Measurements from ENCODE around the gene TUBB6.
A peak's percentile ranks its signal among the peaks of the same experiment; 100 is the strongest.

Gene TUBB6
- 0 to 0.53 (median 0) reads per million in 3 experiments for total RNA-seq

DNA sequence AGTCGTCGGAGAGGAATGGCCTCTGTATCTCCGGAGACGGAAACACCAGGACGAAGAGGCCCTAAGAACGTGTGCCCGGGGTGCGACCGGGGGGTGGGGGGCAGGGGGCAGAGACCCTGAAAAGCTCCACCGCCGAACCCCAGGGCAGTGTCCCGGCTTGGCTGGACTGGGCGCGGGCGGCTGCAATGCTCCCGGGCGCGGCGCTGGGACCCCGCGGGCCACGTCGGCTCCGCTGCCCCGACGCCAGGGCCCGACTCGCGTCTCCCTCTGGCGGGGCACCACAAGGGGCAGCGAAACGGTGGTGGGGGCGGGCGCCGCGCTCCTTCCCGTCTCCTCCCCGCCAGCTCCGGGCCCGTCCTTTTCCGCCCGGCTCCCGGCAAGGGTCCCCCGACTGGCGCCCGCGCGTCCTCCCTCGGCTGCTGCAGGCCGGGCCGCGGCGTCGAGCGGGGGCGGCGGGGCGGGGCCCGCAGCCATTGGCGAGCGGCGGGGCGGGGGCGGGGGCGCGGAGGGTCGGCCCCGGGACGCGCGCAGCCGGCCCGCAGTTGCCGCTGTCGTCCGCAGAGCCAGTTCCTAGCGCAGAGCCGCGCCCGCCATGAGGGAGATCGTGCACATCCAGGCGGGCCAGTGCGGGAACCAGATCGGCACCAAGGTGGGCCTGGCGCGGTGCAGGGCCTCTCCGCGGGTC is at the start of gene TUBB6:
TUBB6 (plus strand) TSS at position 541 of the 685 bp plus-strand sequence; CDS start at position 593, 52 bp downstream.
- DNase-seq = no peak

DNA sequence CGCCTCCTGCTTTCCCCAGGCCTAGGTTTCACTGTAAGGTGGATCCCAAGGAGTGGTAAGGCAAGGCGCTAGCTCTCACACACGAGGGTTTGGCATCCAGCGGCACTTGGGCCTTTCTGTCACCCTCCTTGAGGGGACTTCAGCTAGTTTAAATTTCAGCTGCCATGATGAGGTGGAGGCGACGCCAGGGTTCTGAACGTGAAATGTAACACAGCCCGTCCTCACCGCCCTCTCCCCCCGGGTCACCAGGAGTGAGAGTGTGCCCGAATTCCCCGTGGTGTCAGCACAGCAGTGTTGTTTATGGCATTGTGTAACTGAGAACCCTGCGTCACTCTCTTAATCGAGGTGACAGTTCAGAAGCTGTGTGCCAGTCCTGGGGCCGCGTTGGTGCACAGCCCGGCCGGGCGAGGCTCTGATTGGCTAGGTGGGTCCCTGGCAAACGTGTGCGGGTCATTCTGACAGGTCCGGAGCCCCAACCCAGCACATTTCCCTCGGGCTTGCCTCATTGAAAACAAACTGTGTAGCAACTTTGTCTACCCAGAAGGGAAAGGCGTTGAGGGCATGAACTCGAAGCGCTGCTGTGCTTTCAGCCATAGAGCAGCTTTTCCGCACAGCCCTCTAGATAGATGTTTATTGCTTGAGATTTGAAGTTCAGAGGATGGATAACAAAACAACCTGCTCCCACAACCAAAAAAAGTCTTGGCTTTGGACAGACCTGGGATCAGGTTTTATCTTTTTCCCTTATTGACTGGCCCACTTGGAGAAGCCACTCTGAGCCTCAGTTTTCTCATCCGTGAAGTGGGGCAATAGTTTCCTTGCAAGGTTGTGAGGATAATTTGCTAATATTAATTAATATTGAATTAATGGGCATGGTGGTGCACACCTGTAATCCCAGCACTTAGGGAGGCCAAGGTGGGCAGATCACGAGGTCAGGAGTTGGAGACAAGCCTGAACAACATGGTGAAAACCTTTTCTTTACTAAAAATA is 49.0 kb upstream of the TUBB6 start:
- no peak for DNase-seq

DNA sequence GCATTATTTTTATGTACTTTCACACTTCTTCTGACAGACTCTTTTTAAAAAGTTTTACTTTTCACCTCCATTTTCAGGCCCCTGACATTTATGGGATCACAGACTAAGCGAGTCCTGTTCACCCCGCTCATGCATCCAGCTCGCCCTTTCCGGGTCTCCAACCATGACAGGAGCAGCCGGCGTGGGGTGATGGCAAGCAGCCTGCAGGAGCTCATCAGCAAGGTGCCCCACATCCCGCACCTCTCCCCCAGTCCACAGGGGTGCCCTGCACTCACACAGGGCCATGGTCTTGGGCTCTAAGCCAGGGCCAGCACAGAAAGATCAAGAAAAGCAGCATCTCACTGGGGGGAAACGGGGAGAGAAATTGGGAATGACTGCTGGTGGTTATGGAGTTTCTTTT is 45.3 kb upstream of the TUBB6 start:
- DNase-seq = no peak

DNA sequence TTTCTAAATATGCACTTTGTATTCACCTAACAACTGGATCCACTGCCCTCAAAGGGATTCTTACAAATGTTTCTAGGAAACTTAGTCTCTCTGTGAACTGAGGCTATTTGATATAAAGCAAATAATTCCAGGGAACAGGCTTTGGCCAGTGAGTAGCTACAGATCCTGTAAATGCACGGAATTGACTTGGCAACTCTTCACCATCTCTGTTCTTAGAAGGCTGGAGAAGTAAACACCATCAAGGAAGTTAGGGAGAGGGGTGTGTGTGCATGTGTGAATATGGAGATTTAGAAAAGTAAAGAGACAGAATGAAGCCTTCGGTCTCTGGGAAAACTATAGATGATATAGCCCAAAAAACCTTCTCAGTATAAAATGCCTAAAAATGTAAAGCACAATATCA is 43.2 kb upstream of the TUBB6 start:
- no peak for DNase-seq

DNA sequence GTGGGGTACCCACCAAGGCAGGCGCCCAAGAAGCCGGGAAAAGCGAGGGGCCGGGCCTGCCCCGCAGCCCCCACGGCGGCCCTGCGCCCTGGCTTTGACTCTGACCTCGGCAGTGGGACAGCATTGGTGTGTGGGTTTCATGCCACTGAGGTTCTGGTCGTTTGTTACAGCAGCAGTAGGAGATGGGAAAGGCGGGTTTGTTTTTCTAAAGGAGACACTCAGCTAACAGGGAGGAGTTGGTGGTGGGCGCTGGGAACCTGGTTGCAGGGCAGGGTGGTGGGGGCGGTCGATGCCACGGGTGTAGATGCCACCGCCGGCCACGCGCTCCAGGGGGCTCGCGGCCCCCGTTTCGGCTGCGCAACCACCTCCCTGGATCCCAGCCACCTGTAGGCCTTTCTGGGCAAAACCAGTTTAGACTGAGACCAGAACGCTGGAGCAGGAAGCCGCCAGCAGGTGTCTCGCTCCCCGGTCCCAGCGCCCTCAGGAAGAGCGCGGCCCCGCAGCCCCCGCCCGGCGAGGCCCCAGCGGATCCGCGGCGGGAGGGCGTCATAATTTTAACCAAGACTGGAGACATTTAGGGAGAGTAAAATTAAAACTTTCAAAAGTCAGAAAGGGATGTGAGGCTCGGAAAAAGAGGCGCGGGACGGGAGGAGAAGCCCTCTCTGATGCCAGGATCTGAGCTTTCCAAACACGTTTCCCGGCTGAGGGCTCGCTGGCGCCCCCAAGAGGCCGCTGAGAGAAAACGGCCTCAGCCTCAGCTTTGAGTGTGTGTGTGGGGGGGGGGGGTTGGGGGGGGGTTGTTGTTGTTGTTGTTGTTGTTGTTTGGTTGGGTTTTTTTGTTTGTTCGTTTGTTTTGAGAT is 36.4 kb upstream of the TUBB6 start:
- DNase-seq = peak; percentile 29

DNA sequence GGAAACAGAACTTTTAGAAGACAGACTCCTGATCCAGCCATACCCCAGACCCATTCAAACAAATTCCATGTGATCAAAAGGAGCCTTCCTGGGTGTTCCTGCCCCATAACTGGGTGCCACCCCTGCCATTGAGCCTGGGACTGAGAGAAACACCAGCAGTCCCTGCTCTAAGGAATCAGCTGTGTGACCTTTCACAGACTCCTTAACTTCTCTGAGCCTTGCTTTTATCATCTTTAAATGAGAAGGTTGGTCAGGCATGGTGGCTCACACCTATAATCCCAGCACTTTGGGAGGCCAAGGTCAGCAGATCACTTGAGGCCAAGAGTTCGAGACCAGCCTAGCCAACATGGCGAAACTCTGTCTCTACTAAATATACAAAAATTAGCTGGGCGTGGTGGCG is 33.2 kb upstream of the TUBB6 start:
- no peak for DNase-seq

DNA sequence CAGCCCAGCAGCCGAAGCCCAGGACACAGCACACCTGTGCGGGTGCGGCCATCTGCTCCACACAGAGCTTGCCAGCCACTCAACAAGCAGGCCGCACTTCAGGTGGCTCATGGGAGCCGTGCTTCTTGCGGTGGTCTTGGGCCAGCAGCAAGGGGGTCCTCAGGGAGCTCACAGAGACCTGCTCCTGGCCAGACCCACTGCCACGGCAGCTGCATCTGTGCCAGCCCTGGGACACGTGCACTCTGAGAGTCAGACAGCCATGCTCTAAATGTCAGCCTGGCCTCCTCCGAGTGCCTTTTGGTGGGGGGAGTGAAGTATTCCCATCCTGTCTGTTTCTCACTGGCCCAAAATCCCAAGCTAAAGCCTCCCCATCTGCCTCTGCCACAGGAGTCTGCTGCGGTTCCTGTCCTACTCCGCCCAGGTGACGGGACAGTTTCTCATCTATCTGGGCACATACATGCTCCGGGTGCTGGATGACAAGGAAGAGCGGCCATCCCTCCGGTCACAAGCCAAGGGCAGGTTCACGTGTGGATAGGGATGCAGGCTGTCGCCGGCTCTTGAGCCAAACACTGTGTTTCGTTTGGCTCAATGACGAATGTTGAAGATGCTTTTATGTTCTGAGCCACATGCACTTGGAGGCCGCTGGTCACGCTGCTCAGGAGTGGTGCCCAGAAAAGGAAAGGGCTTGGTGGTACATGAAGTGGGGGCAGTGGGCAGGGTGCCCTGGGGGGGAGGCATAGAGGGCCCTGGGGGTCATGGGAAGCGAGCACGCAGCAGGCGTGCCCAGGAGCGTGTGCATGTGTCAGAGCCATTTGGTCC is 31.1 kb upstream of the TUBB6 start:
- no peak for DNase-seq

DNA sequence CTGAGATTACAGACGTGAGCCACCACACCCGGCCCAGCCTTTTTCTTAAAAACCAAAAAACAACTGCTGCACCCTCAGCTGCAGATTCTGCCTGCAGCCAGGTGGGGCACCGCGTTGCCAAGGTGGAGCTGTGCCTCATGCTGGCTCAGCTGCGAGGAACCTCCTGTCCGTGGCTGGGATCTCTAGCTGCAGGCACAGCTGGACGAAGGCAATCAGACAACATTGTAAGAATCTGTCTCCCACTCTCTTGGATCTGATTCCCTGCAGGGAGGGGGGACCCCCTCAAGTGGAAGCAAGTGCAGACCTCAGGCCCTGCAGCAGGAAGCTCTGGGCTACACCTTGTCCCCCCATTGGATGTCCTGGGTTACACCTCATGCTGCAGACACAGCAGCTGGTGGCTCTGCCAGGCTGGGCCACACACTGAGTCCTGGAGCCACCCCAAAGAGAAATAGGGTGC is 29.8 kb upstream of the TUBB6 start:
- no peak for DNase-seq

DNA sequence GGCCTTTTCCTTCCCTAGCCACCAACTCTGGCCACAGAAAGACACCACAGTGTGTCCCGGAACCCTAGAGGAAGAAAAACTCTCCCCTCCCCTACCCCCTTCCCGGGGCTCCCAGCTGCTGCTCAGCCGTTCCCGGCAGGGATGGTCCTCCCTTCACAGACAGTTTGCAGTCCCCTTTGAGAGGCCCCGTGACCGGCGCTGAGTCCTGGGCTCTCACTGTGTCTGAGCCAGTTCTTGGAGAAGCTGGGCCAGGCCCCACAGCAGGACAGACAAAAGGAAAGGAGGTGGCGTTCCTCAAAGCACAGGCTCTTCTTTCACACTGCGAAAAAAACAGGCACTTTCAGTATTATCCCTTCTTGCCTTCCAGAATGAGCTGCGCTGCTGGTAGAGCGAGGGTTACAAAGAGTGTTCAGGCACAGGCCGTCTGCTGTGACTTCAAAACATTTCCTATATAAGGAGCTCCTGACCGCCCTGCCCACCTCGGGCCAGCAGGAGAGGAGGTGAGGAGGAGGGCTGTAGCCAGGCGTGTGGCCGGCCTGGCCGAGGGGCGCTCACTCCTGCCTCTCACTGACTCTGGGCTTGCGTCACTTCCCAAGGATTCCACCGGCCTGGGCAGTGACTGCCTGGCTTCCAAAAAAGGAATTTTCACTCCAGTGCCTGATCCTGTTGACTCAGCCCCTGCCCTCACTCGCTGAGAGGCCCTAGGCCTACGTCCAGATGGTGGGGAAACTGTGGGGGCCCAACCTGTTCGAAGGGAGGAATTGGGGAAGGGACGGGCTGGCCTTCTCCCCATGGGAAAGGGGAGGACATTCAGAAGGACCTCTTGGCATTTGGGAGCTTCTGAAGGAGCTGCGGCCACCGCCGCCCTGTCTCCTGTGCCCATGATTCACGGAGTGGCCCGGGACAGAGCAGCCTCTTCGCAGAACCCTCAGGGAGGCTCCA is 29.0 kb upstream of the TUBB6 start:
- no peak for DNase-seq

DNA sequence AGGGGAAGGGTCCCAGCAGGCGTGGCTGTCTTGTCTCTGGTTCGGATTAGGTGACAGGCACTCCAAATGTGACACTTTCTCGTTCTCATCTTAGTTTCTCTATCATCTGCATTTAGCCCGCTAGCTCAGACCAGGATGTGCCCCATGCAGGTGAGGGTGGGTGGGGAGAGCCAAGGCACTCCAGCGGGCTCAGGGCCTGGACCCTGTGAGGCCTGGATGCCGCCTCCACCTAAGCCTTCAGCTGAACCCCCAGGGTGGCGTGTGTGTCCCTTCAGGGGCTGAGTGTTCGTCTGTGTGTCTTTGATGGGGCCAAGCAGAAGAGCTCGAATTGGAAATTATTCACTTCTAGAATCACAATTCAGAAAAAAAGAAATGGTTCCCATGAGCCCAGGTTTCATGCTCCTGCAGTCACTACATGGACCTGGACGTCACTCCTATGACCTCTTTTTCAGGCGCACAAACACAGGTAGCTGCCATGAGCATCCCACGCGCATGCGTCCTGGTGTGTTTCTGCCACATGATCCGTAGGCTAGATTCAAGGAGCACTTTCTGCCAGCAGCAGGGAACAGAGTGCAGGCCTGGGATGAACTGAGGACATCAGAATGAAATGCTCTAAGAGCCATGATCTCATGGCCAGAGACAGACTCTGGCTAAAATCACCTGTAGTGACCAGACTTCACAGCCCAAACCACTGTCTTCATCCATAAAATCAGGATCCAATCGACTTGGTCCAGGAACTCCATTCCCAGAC is 28.1 kb upstream of the TUBB6 start:
- no peak for DNase-seq

DNA sequence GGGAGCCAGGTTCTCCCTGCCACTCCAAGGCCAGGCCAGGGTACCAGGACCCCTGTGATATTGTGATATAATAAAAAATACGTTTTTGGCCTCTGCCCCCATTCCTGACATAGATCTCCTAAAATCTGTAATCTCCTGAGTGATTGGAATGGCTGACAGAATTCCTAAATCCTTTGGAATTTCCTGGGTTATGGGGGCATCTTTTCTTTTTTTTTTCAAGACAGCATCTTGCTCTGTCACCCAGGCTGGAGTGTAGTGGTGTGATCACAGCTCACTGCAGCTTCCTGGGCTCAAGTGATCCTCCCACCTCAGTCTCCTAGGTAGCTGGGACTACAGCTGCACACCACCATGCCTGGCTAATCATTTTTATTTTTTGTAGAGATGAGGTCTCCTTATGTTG is 26.2 kb upstream of the TUBB6 start:
- no peak for DNase-seq

DNA sequence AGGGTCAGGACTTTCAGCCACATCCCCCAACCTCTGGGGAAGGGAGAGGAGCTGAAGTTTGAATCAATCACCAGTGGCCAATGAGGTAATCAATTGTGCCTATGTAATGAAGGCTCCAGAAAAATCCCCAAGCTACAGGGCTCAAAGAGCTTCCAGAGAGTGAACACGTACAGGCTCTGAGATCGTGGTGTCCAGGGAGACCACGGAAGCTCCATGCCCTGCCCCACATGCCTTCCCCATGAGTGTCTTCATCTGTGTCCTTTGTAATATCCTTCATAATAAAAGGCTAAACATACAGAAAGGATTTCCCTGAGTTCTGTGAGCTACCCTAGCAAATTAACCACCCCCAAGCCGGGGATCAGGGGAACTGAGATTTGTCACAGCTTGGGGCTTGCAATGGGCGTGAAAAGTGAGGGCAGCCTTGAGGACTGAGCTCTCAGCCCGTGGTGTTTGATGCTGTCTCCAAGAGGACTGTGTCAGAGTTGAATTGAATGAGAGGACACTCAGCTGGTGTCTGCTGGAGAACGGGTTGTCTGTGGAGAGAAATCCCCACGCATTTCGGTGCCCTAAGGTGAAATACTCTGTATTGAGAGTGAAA is 25.5 kb upstream of the TUBB6 start:
- DNase-seq = no peak

DNA sequence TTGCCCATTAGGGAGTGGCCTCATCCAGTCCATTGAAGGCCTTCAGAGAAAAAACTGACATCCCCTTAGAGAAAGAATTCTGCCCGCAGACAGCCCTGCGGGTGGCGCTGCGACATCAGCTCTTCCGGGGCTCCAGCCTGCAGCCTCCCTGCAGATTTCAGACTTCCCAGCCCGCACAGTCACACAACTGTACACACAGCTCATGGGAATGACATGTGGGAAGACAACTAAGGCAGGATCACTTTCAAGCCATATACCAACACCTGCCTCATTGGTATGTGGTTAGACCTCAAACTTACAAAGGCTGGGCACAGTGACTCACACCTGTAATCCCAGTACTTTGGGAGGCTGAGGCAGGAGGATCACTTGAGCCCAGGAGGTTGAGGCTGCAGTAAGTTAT is 24.8 kb upstream of the TUBB6 start:
- no peak for DNase-seq

DNA sequence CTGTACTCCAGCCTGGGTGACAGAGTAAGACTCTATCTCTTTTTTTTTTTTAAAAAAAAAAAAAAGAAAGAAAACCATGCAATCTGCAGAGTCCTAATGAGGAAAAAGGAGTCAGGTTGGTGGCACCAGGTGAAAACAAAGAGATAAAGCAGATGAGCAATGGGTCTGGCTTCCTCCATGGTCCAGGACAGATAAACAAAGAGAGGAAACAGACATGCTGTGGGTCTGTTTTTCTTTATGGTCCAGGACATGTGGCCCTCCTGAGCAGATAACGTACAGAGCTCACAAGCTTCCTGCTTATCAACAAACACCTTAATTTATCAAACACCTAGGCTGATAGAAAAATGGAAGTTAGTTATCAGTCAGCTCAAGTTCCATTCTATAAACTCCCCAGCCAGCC is 24.4 kb upstream of the TUBB6 start:
- no peak for DNase-seq

DNA sequence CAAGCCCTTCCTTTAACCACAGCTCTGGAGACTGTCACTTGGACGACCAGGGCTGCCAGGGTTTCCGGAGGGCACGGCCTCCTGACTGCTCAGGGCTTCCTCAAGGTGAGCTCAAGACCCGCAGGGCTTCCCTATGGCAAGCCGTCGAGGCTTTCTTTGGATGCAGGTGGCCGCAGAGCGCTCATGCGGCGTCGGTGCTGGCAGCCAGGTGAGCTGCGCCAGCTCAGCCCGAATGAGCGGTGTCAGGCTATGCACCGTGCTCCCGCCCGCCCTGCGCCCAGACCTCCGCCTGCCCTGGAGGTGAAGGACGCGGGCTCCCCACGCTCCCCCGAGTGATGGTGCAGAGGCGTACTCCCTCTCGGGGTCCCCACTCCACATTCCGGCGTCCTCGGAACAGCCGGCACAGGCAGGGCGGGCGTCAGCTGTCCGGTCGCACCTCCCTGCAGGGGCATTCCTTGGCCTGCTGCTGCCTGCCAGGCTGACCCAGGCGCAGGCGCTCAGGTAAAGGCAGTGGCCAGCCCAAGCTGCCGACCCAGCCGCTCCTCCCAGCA is 20.8 kb upstream of the TUBB6 start:
- DNase-seq = no peak

DNA sequence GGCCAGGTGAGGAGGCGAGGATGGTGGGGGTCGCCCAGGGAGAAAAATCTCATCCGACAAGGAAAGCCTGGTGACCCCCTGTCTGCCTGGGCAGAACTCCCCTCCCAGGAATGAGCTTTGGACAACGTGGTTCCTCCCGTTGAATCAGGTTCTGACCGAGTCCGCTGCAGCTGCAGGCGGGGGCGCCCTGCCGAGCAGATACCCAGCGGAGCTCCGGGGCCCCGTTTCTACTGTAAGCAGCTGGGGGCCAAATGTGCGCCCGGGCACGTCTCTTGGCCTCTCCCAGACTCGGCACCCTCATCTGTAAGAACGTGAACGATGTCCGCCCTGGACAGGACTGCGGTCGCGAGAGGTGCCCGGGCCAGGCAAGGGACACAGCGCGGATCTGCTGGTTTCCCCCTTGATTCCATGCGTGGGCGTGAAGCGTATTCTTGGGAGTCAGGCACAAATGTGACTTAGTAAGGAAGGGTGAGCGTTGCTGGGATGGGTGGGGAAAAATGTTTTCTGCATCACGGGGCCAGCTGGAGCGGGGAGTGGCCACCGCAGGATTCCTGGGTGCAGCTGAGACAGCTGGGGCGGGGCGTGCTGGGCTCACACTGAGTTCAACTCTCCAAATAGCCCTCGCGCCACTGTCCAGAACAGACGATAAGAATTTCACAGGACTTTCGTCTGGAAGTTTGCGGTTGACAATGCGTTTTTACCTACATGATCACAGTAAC is 20.2 kb upstream of the TUBB6 start:
- no peak for DNase-seq

DNA sequence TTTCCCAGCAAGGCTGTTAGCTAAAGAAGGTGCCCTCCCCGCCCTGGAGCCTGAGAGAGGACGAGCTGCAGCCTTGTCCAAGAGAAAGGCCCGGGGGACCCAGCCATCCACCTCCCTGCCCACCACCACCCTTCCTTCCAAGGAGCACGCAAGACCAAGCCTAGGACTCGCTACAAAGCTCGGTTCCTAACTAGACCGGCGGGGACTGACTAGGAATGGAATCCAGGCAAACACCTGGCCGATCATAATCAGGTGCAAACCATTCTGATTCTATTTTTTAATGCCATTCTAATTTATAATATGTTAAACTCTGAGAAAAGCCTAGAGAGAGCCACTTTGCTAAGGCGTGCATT is 19.7 kb upstream of the TUBB6 start:
- DNase-seq = no peak

DNA sequence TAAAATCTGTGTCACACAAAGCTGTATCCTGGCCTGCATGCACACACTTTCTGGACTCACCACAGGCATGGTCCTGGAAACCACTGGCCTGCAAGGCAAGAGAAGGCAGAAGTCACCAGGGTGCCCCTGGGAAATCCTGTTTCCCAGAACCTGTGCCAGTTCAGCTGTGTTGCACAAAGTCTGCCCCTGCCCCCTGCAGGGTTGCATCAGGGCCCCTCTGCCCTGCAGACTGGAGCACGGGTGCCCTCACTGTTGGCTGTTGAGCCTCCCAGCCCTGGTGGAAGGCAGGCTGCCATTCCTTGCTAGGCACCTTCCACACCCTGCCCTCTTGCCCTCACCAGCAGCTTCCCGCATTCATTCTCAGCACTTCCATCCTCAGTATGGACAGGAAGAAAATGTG is 18.0 kb upstream of the TUBB6 start:
- DNase-seq = no peak

DNA sequence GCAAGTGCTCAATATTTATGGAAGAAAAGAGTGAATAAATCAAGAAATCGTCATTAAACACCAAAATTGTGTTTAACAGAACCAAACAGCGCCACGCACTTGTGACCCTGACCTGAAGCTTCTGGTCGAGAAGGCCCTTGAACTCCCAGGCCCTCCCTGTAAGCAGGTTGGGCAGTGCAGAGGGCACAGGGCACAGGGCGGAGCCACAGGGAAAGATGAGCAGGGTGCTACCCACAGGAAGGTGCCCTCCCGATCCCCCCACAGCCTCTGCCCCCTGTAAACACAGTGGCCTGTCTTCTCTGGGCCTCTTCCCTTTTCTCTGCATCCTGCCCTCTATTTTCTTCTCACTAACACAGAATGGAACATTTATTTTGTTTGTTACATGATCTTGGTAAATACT is 16.9 kb upstream of the TUBB6 start:
- no peak for DNase-seq
